ENCODE results near the gene FIGN. TPM values are rescaled to one million over a fixed set of nuclear protein-coding genes. Genes with fewer than 3 reads are reported as not detected.

Gene FIGN
- total and polyA plus RNA-seq, 2 donors (not counting 1 experiment from before 2014, with no cell fraction given), result not detected

DNA sequence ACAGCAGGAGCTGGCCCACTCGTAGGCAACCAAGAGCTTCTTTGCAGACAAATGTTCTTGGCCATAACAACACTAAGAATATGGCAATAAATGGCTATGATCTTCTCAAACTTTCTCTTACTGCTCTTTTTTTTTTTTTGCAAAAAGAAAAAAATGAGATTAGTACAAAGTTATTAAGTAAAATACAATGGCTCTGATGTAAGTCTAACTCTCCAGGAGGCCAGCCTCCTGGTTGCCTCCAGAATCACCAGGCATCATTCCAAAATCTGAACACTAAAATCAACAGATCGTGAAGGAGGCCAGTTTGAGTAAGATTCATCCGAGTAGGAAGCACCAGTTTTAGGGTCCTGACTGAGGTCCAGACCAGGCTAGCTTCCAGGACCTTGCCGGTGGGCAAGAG lies 20.8 kb upstream of the FIGN start:
- H3K4me1 Mint-ChIP-seq, result no peaks in the 10 kb centered on the region
- Histone ChIP-seq H3K4me2 (replicated peaks; ENCODE audit: low read depth, low read length, poor library complexity, severe bottlenecking) (no peak overlapping the region), H3K9me3 (ENCODE audit: control extremely low read depth in 1 of 3, control insufficient read depth in 2 of 3, insufficient read depth in 1 of 3, low read length in 2 of 3) (no peaks in the 10 kb centered on the region), H3K4me3 (ENCODE audit: control extremely low read depth in 1 of 5, extremely low read depth in 1 of 5, insufficient read depth in 1 of 5, low read depth in 2 of 5, low read length in 4 of 5) (no peak overlapping the region), H3K36me3 (replicated peaks in 1 of 2; ENCODE audit: control extremely low read depth in 1 of 2, control insufficient read depth in 1 of 2, extremely low read depth in 1 of 2, insufficient read depth in 2 of 2, low read length in 1 of 2) (no peaks in the 10 kb centered on the region), H2AFZ (ENCODE audit: insufficient read depth, low read depth, low read length, poor library complexity, severe bottlenecking) (no peak overlapping the region), H3K79me2 (ENCODE audit: control insufficient read depth, insufficient read depth, low read length) (no peaks in the 10 kb centered on the region), H4K20me1 (ENCODE audit: control insufficient read depth, insufficient read depth, low read length, poor library complexity, severe bottlenecking) (no peaks in the 10 kb centered on the region), H3K4me1 (ENCODE audit: control insufficient read depth in 2 of 2, insufficient read depth in 2 of 2, low read length in 2 of 2) (no peaks in the 10 kb centered on the region), H3K9ac (ENCODE audit: low read length) (no peak overlapping the region), H3K27ac (ENCODE audit: low read length in 2 of 2) (no peak overlapping the region), H3K27me3 (replicated peaks in 1 of 4; ENCODE audit: control extremely low read depth in 1 of 4, control insufficient read depth in 3 of 4, insufficient read depth in 4 of 4, low read length in 3 of 4) (no peaks in the 10 kb centered on the region)
- H3K4me3 Mint-ChIP-seq, result no peak overlapping the region
- H3K9me3 Mint-ChIP-seq (ENCODE audit: insufficient read depth), result no peaks in the 10 kb centered on the region
- H3K27me3 Mint-ChIP-seq, result no peaks in the 10 kb centered on the region
- CTCF ChIA-PET, result no interaction called here
- DNase-seq, result no peak
- intact Hi-C loops (cut with micrococcal nuclease), result no loop called here
- no peak overlapping the region for H3K27ac Mint-ChIP-seq
- no peak for TF ChIP-seq EZH2 (IDR thresholded peaks at IDR 0.05; ENCODE audit: borderline replicate concordance, insufficient read depth, low read depth, low read length, poor library complexity, severe bottlenecking)
- TF ChIP-seq, protein P1, sequence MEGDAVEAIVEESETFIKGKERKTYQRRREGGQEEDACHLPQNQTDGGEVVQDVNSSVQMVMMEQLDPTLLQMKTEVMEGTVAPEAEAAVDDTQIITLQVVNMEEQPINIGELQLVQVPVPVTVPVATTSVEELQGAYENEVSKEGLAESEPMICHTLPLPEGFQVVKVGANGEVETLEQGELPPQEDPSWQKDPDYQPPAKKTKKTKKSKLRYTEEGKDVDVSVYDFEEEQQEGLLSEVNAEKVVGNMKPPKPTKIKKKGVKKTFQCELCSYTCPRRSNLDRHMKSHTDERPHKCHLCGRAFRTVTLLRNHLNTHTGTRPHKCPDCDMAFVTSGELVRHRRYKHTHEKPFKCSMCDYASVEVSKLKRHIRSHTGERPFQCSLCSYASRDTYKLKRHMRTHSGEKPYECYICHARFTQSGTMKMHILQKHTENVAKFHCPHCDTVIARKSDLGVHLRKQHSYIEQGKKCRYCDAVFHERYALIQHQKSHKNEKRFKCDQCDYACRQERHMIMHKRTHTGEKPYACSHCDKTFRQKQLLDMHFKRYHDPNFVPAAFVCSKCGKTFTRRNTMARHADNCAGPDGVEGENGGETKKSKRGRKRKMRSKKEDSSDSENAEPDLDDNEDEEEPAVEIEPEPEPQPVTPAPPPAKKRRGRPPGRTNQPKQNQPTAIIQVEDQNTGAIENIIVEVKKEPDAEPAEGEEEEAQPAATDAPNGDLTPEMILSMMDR (IDR thresholded peaks at IDR 0.05), result no peak
- ATAC-seq (ENCODE audit: low read depth), result no peak
- POLR2A ChIA-PET, result no interaction called here
- 74% methylated on average over 3 of the region's 4 CpGs for WGBS (ENCODE audit: insufficient coverage)

DNA sequence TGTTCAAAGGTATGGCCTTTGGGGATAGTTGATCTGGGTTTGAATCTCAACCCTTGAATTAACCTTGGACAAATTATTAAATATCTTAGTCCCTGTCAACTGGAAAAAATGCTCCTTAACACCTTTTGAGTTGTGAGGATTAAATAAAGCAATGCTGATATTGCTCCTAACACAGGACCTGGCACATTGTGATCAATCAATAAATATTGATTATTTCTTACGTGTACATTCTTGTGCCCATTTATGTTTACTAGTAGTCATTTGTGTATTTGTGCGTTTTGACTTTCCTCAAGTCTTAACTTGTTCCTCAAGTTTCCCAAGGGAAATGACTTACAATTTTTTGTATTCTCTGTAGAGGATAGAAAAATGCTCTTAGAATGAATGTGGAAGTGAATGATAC lies 19.6 kb upstream of the FIGN start:
- H3K27ac ChIP-seq (ENCODE audit: low read length in 2 of 2), result no peak overlapping the region
- ATAC-seq (ENCODE audit: low read depth) (no peak), DNase-seq (no peak)
- H3K36me3 ChIP-seq (replicated peaks in 1 of 2; ENCODE audit: control extremely low read depth in 1 of 2, control insufficient read depth in 1 of 2, extremely low read depth in 1 of 2, insufficient read depth in 2 of 2, low read length in 1 of 2), result no peaks in the 10 kb centered on the region
- H3K4me3 Mint-ChIP-seq, result no peak overlapping the region
- no peaks in the 10 kb centered on the region for H4K20me1 ChIP-seq (ENCODE audit: control insufficient read depth, insufficient read depth, low read length, poor library complexity, severe bottlenecking)
- no peak overlapping the region for H3K4me2 ChIP-seq (replicated peaks; ENCODE audit: low read depth, low read length, poor library complexity, severe bottlenecking)
- H3K9ac ChIP-seq (ENCODE audit: low read length), result no peak overlapping the region
- no peaks in the 10 kb centered on the region for H3K4me1 Mint-ChIP-seq
- whole genome bisulfite sequencing (ENCODE audit: insufficient coverage), result no CpG with 5 or more reads among the region's 2 CpGs
- no peaks in the 10 kb centered on the region for H3K4me1 ChIP-seq (ENCODE audit: control insufficient read depth in 2 of 2, insufficient read depth in 2 of 2, low read length in 2 of 2)
- POLR2A ChIA-PET, result no interaction called here
- no peaks in the 10 kb centered on the region for H3K27me3 Mint-ChIP-seq
- intact Hi-C loops (cut with micrococcal nuclease), result no loop called here
- no peaks in the 10 kb centered on the region for H3K79me2 ChIP-seq (ENCODE audit: control insufficient read depth, insufficient read depth, low read length)
- CTCF ChIA-PET, result no interaction called here
- no peak overlapping the region for H3K4me3 ChIP-seq (ENCODE audit: control extremely low read depth in 1 of 5, extremely low read depth in 1 of 5, insufficient read depth in 1 of 5, low read depth in 2 of 5, low read length in 4 of 5)
- TF ChIP-seq EZH2 (IDR thresholded peaks at IDR 0.05; ENCODE audit: borderline replicate concordance, insufficient read depth, low read depth, low read length, poor library complexity, severe bottlenecking), result no peak
- TF ChIP-seq, protein P1 (IDR thresholded peaks at IDR 0.05), result no peak
- H2AFZ ChIP-seq (ENCODE audit: insufficient read depth, low read depth, low read length, poor library complexity, severe bottlenecking), result no peak overlapping the region
- no peaks in the 10 kb centered on the region for H3K27me3 ChIP-seq (replicated peaks in 1 of 4; ENCODE audit: control extremely low read depth in 1 of 4, control insufficient read depth in 3 of 4, insufficient read depth in 4 of 4, low read length in 3 of 4)
- no peaks in the 10 kb centered on the region for H3K9me3 Mint-ChIP-seq (ENCODE audit: insufficient read depth)
- H3K27ac Mint-ChIP-seq, result no peak overlapping the region
- no peaks in the 10 kb centered on the region for H3K9me3 ChIP-seq (ENCODE audit: control extremely low read depth in 1 of 3, control insufficient read depth in 2 of 3, insufficient read depth in 1 of 3, low read length in 2 of 3)
